ENCODE measurements around the gene MPV17L2.

The MPV17L2 gene

DNA sequence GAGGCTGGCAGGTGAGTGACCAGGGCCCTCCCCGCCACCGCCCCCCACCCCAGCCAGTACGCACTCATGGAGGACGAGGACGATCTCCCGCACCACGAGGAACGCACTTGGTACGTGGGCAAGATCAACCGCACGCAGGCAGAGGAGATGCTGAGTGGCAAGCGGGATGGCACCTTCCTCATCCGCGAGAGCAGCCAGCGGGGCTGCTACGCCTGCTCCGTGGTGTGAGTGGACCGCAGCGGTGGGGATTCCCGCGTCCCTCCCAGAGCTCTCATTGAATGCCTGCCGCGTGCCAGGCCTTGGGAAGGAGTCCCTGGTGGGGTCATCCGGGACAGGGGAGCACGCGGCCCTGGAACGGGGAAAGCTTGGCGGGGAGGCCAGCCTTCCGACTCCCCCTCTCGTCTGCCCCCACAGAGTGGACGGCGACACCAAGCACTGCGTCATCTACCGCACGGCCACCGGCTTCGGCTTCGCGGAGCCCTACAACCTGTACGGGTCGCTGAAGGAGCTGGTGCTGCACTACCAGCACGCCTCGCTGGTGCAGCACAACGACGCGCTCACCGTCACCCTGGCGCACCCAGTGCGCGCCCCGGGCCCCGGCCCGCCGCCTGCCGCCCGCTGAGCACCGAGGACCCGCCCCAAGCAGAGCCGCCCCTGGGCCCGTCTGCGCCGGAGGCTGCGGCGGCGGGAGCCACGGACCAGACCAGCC, 24.2 kb upstream of the MPV17L2 start:
- no peak for TF ChIP-seq POLR2AphosphoS5 (IDR thresholded peaks at IDR 0.05; ENCODE audit: low read depth, low read length)
- TF ChIP-seq SIN3A (IDR thresholded peaks at IDR 0.05; ENCODE audit: borderline replicate concordance, insufficient read depth, low read length): no peak
- TF ChIP-seq, protein P1, sequence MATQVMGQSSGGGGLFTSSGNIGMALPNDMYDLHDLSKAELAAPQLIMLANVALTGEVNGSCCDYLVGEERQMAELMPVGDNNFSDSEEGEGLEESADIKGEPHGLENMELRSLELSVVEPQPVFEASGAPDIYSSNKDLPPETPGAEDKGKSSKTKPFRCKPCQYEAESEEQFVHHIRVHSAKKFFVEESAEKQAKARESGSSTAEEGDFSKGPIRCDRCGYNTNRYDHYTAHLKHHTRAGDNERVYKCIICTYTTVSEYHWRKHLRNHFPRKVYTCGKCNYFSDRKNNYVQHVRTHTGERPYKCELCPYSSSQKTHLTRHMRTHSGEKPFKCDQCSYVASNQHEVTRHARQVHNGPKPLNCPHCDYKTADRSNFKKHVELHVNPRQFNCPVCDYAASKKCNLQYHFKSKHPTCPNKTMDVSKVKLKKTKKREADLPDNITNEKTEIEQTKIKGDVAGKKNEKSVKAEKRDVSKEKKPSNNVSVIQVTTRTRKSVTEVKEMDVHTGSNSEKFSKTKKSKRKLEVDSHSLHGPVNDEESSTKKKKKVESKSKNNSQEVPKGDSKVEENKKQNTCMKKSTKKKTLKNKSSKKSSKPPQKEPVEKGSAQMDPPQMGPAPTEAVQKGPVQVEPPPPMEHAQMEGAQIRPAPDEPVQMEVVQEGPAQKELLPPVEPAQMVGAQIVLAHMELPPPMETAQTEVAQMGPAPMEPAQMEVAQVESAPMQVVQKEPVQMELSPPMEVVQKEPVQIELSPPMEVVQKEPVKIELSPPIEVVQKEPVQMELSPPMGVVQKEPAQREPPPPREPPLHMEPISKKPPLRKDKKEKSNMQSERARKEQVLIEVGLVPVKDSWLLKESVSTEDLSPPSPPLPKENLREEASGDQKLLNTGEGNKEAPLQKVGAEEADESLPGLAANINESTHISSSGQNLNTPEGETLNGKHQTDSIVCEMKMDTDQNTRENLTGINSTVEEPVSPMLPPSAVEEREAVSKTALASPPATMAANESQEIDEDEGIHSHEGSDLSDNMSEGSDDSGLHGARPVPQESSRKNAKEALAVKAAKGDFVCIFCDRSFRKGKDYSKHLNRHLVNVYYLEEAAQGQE (IDR thresholded peaks at IDR 0.05; ENCODE audit: insufficient read depth in 1 of 2, low read depth in 2 of 2, low read length in 2 of 2): no peak
- no peak for TF ChIP-seq FOXP2 (optimal IDR thresholded peaks at IDR 0.05; ENCODE audit: borderline replicate concordance, extremely low read depth, extremely low read length, insufficient read depth)

DNA sequence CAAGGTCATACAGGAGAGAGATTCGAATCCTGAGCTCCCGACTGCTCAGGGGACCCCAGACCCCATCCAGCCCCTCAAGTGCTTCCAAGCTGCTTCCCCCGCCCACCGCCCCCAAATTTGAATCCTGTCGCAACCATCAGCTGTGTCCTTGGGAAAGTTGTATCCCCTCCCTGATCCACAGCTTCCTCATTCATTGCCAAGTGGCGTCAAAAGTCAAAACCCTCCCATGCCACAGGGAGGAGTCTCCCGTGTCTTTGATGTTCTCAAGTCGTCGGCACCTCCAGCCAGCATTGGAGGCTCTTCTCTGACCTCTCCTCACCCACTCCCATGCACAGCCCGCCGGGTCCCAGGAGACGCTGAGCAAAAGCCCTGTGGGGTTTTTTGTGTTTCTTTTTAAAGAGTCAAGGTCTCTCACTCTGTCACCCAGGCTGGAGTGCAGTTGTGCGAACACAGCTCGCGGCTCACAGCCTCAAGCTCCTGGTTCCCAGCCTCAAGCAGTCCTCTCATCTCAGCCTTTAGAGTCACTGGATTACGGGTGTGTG, 22.2 kb upstream of the MPV17L2 start:
- TF ChIP-seq FOXP2 (optimal IDR thresholded peaks at IDR 0.05; ENCODE audit: borderline replicate concordance, extremely low read depth, extremely low read length, insufficient read depth) (no peak), TAF1 (IDR thresholded peaks at IDR 0.05; ENCODE audit: borderline replicate concordance, insufficient read depth, low read length) (no peak), SIN3A (IDR thresholded peaks at IDR 0.05; ENCODE audit: borderline replicate concordance, insufficient read depth, low read length) (no peak), POLR2AphosphoS5 (IDR thresholded peaks at IDR 0.05; ENCODE audit: low read depth, low read length) (no peak)
- TF ChIP-seq, protein P1 (IDR thresholded peaks at IDR 0.05; ENCODE audit: insufficient read depth in 1 of 2, low read depth in 2 of 2, low read length in 2 of 2): no peak

DNA sequence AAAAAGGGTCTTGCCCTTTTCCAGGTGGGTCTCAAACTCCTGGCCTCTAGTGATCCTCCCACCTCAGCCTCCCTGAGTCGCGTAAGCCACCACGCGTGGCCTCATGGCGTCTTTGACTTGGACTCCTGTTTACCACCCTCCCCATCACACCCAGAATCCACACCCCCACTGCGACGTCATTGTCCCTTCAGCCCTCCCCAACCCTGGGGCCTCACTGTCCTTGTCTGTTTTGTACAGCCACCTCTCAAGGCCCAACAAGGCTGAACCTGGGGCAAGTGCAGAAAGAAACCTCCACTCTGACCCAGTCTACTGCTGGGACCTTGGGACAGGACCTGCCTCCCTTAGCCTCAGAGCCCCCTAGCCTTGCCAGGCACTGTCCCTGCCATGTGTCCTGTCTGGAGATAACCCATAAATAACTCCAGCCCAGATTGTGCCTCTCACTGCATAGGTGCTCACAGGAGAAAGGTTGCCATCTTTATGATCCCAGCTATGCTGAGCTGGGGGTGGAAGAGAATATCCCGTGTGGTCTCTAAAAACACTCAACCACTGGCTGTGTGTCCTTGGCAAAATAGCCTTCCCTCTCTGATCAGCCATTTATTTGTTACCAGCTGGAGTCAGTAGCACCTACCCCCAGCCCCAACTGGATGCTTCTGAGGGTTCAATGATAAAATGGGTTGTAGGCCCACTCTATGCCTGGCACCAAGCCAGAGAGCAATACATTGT, 21.3 kb upstream of the MPV17L2 start:
- TF ChIP-seq SIN3A (IDR thresholded peaks at IDR 0.05; ENCODE audit: borderline replicate concordance, insufficient read depth, low read length) (no peak), TAF1 (IDR thresholded peaks at IDR 0.05; ENCODE audit: borderline replicate concordance, insufficient read depth, low read length) (no peak), POLR2AphosphoS5 (IDR thresholded peaks at IDR 0.05; ENCODE audit: low read depth, low read length) (no peak), FOXP2 (optimal IDR thresholded peaks at IDR 0.05; ENCODE audit: borderline replicate concordance, extremely low read depth, extremely low read length, insufficient read depth) (no peak)
- TF ChIP-seq, protein P1 (IDR thresholded peaks at IDR 0.05; ENCODE audit: insufficient read depth in 1 of 2, low read depth in 2 of 2, low read length in 2 of 2): no peak

DNA sequence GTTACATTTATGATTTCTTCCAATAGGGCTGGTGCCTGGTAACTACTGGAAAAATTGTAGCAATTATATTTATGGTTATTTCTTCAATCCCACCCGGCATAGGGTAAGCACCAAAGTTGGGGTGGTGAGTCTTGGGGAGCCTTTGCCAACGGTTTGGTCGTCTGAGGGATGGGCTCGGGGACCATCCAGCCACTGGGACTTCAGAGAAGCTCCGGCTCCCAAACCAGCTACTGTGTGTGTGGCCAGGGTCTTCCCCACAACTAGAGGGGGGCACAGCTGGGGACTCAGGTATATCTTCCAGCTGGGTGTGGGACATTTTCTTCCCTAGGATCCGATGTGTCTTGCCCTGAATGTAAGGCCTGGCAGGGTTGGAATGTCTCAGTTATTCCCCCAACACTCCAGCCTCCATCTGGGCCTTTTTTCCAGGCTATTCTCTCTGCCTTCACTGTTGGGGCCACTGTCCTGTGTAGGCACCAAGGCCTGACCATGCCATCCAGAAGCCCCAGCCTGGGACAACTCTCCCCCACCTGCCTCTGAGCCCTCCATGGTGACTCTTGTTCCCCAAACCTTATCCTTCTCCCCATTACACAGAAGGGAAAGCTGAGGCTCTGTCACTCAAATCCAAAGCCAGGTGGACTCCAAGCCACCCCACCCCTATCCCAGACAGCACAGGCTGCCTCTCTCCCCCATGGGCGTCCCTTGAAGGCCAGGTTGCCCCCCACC, 20.5 kb upstream of the MPV17L2 start:
- no peak for TF ChIP-seq TAF1 (IDR thresholded peaks at IDR 0.05; ENCODE audit: borderline replicate concordance, insufficient read depth, low read length)
- TF ChIP-seq, protein P1 (IDR thresholded peaks at IDR 0.05; ENCODE audit: insufficient read depth in 1 of 2, low read depth in 2 of 2, low read length in 2 of 2): no peak
- TF ChIP-seq FOXP2 (optimal IDR thresholded peaks at IDR 0.05; ENCODE audit: borderline replicate concordance, extremely low read depth, extremely low read length, insufficient read depth): no peak
- no peak for TF ChIP-seq SIN3A (IDR thresholded peaks at IDR 0.05; ENCODE audit: borderline replicate concordance, insufficient read depth, low read length)
- TF ChIP-seq POLR2AphosphoS5 (IDR thresholded peaks at IDR 0.05; ENCODE audit: low read depth, low read length): no peak

Data from PFSK-1 (cell line).